Activated gamma-delta T cell (primary cell): ENCODE measurements around the gene RASGRP1.

Experiments used
- DNase-seq: peaks from one replicate; lab custom pipeline; 2025; lab: John Stamatoyannopoulos, UW

RASGRP1 gene

GRCh38 chr15:38565287-38565670 lies 665 bp upstream of the RASGRP1 start:
- no peak for DNase-seq

GRCh38 chr15:38563723-38564519 lies 693 bp downstream of the RASGRP1 start:
- DNase-seq, result peak; percentile 75

- no peak for DNase-seq
Measured at GRCh38 chr15:38562278-38562677, 2.3 kb downstream of the RASGRP1 start.

- no peak for DNase-seq
Measured at GRCh38 chr15:38560456-38560926, 4.1 kb downstream of the RASGRP1 start.

- no peak for DNase-seq
Measured at GRCh38 chr15:38559636-38560307, 4.8 kb downstream of the RASGRP1 start.

GRCh38 chr15:38559131-38559530 lies 5.5 kb downstream of the RASGRP1 start:
- no peak for DNase-seq

GRCh38 chr15:38558372-38559059 lies 6.1 kb downstream of the RASGRP1 start:
- DNase-seq, result no peak

- DNase-seq, result peak; percentile 7
Measured at GRCh38 chr15:38557921-38558320, 6.7 kb downstream of the RASGRP1 start.

- no peak for DNase-seq
Measured at GRCh38 chr15:38555686-38556334, 8.8 kb downstream of the RASGRP1 start.

- DNase-seq, result no peak
Measured at GRCh38 chr15:38554354-38554753, 10.3 kb downstream of the RASGRP1 start.

- no peak for DNase-seq
Measured at GRCh38 chr15:38553071-38553470, 11.5 kb downstream of the RASGRP1 start.

- DNase-seq, result no peak
Measured at GRCh38 chr15:38551720-38552648, 12.6 kb downstream of the RASGRP1 start.

- no peak for DNase-seq
Measured at GRCh38 chr15:38549222-38549621, 15.4 kb downstream of the RASGRP1 start.

GRCh38 chr15:38547255-38547997 lies 17.2 kb downstream of the RASGRP1 start:
- no peak for DNase-seq

GRCh38 chr15:38545179-38545578 lies 19.4 kb downstream of the RASGRP1 start:
- no peak for DNase-seq

- no peak for DNase-seq
Measured at GRCh38 chr15:38541026-38541425, 23.6 kb downstream of the RASGRP1 start.

GRCh38 chr15:38540510-38540909 lies 24.1 kb downstream of the RASGRP1 start:
- DNase-seq, result no peak

GRCh38 chr15:38539008-38539343 lies 25.6 kb downstream of the RASGRP1 start:
- DNase-seq, result no peak

GRCh38 chr15:38538328-38539007 lies 26.1 kb downstream of the RASGRP1 start:
- DNase-seq, result no peak

GRCh38 chr15:38536201-38536676 lies 28.4 kb downstream of the RASGRP1 start:
- no peak for DNase-seq
